Measurements from ENCODE around the gene NCAN. TPM values are rescaled to one million over a fixed set of nuclear protein-coding genes. Genes with fewer than 3 reads are reported as not detected.
"Not testable (repeated sequence)": the region's sequence is repeated elsewhere in the genome, so short reads cannot be mapped to it uniquely, and the experiment has no call there.

NCAN gene
- polyA plus RNA-seq, 1 donor: 0.39 TPM

DNA sequence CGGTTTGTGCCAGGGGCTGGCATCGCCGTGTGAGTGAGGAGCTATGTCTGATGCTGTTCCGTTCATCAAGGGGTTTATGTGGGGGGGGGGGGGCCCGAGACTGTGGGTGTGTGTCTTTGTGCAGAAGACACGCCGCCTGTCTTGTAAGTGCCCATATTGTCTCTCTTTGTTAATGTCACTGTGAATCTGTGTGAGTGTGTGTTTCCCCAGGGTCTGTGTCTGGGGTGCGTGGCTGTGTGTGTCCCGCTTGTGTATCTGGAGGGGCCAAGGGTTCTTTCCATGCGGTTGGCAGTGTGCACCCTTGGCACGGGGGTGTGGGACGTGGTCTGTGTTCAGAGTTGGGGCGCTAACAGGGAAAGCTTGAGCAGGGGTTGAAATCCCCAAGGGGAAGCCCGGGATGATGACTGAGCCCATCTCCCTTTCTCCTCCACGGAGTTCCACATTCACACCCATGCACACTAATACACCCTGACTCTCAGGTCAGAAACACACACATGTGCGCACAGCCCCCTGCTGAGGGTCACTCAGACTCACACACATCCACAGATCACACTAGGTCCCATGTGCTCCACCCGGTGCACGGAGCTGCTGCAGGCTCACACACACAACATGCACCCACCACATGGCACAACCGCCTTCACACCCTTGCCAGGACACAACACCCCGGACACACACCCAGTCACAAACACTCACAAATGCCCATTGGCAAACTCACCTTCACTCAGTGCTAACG, 1.8 kb downstream of the NCAN start:
- DNase-seq: no peak
- Histone ChIP-seq H3K4me1 (ENCODE audit: control insufficient read depth, insufficient read depth, low read length) (no peaks in the 10 kb centered on the region), H3K4me3 (ENCODE audit: low read length) (no peak overlapping the region), H3K27ac (ENCODE audit: low read length) (no peak overlapping the region), H3K27me3 (ENCODE audit: control insufficient read depth, insufficient read depth, low read length) (peaks cover 43% of the 10 kb centered on the region), H3K9me3 (ENCODE audit: control insufficient read depth, low read depth, low read length) (no peaks in the 10 kb centered on the region), H3K36me3 (ENCODE audit: control insufficient read depth, insufficient read depth, low read length) (no peaks in the 10 kb centered on the region)
- WGBS (ENCODE audit: insufficient coverage, low lambda C conversion rate): 40% methylated on average over 1 of the region's 21 CpGs

DNA sequence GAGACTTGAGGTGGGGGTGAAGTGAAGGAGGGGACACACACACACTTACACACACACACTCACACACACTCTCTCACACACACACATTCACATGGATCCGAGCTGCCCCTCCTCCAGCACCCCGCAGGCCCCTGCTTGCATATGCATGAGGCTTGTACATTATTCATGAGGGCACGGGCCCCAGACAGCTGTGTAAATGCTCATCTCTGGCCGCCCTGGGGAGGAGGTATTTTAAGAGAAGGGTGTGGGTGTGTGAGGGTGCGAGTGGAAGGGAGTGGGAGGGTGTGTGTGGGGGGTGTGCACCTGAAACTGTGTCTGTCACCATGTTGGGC, 2.4 kb downstream of the NCAN start:
- H3K4me3 ChIP-seq (ENCODE audit: low read length): no peak overlapping the region
- peaks cover 43% of the 10 kb centered on the region for H3K27me3 ChIP-seq (ENCODE audit: control insufficient read depth, insufficient read depth, low read length)
- no peaks in the 10 kb centered on the region for H3K9me3 ChIP-seq (ENCODE audit: control insufficient read depth, low read depth, low read length)
- no CpG with 5 or more reads among the region's 5 CpGs for WGBS (ENCODE audit: insufficient coverage, low lambda C conversion rate)
- no peak for DNase-seq
- no peak overlapping the region for H3K27ac ChIP-seq (ENCODE audit: low read length)
- no peaks in the 10 kb centered on the region for H3K4me1 ChIP-seq (ENCODE audit: control insufficient read depth, insufficient read depth, low read length)
- H3K36me3 ChIP-seq (ENCODE audit: control insufficient read depth, insufficient read depth, low read length): no peaks in the 10 kb centered on the region

DNA sequence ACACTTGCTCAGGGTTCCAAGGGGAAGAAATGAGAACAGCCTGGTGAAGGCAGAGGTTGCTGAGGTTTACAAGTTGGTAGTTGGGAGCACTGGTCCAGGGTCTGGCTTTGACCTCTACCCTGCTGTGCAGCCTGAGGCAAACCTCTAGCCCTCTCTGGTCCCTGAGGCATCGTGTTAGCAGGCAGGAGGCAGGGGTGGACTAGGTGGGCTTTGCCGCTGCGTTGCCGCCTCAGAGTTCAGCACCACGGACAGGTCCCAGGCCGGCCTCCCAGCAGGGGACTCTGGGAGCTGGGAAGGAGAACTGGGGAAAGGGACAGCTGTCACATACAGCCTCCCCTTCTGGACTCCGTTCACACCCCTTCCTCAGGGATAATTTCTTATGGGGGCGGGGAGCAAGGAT, 3.1 kb downstream of the NCAN start:
- WGBS (ENCODE audit: insufficient coverage, low lambda C conversion rate): no CpG with 5 or more reads among the region's 8 CpGs
- Histone ChIP-seq H3K4me1 (ENCODE audit: control insufficient read depth, insufficient read depth, low read length) (no peaks in the 10 kb centered on the region), H3K27me3 (ENCODE audit: control insufficient read depth, insufficient read depth, low read length) (peaks cover 43% of the 10 kb centered on the region), H3K4me3 (ENCODE audit: low read length) (no peak overlapping the region), H3K27ac (ENCODE audit: low read length) (no peak overlapping the region), H3K36me3 (ENCODE audit: control insufficient read depth, insufficient read depth, low read length) (no peaks in the 10 kb centered on the region), H3K9me3 (ENCODE audit: control insufficient read depth, low read depth, low read length) (no peaks in the 10 kb centered on the region)
- DNase-seq: peak; percentile 25 to 37

DNA sequence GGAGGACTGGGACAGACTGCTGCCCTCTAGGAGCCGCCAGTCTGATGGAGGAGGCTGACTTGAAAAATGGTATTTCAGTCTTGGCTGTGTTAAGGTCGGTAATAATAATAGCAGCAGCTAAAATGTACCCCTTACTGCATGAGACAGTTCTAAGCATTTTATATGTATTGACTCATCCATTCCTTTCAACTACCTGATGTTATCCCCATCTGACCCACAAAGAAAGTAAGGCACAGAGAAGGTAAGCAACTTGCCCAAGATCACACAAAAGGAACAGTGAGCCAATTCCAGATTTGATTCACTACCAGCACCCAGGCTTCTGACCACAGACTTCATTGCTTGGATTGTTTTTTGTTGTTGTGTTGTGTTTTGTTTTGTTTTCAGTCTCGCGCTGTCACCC, 4.0 kb downstream of the NCAN start:
- peaks cover 43% of the 10 kb centered on the region for H3K27me3 ChIP-seq (ENCODE audit: control insufficient read depth, insufficient read depth, low read length)
- no peaks in the 10 kb centered on the region for H3K9me3 ChIP-seq (ENCODE audit: control insufficient read depth, low read depth, low read length)
- WGBS (ENCODE audit: insufficient coverage, low lambda C conversion rate): no CpG with 5 or more reads among the region's 4 CpGs
- H3K4me1 ChIP-seq (ENCODE audit: control insufficient read depth, insufficient read depth, low read length): no peaks in the 10 kb centered on the region
- no peak overlapping the region for H3K27ac ChIP-seq (ENCODE audit: low read length)
- H3K36me3 ChIP-seq (ENCODE audit: control insufficient read depth, insufficient read depth, low read length): no peaks in the 10 kb centered on the region
- H3K4me3 ChIP-seq (ENCODE audit: low read length): no peak overlapping the region
- DNase-seq: no peak

DNA sequence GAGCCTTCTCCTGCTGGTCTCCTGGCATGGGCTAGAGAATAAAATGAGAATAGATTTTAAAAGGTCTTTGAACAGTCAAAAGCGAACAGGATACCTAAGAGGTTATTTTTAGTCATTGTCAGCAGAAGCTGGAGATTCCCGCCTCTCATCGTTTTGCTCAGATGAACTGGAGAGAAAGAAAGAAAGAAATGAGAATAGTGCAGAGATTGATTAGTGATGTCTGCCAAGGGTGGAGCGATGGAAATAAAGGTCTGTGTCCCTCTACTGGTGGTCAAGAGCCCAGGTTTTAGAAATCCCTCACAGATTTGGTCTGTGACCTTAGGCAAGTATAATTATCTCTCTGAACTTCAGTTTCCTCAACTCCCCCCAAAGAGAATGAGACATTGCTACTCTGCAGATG, 5.3 kb downstream of the NCAN start:
- no peak for DNase-seq
- peaks cover 31% of the 10 kb centered on the region for H3K27me3 ChIP-seq (ENCODE audit: control insufficient read depth, insufficient read depth, low read length)
- H3K4me1 ChIP-seq (ENCODE audit: control insufficient read depth, insufficient read depth, low read length): no peaks in the 10 kb centered on the region
- H3K9me3 ChIP-seq (ENCODE audit: control insufficient read depth, low read depth, low read length): no peaks in the 10 kb centered on the region
- no peaks in the 10 kb centered on the region for H3K36me3 ChIP-seq (ENCODE audit: control insufficient read depth, insufficient read depth, low read length)
- no peak overlapping the region for H3K27ac ChIP-seq (ENCODE audit: low read length)
- H3K4me3 ChIP-seq (ENCODE audit: low read length): no peak overlapping the region
- WGBS (ENCODE audit: insufficient coverage, low lambda C conversion rate): 73% methylated on average over 3 of the region's 4 CpGs

DNA sequence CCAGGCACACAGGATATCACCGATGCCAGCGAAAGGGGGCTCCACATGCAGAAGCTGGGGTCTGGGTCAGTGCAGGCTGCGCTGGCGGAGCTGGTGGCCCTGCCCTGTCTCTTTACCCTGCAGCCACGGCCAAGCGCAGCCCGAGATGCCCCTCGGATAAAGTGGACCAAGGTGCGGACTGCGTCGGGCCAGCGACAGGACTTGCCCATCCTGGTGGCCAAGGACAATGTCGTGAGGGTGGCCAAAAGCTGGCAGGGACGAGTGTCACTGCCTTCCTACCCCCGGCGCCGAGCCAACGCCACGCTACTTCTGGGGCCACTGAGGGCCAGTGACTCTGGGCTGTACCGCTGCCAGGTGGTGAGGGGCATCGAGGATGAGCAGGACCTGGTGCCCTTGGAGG, 7.2 kb downstream of the NCAN start:
- H3K9me3 ChIP-seq (ENCODE audit: control insufficient read depth, low read depth, low read length): no peaks in the 10 kb centered on the region
- no peaks in the 10 kb centered on the region for H3K4me1 ChIP-seq (ENCODE audit: control insufficient read depth, insufficient read depth, low read length)
- no peak overlapping the region for H3K27ac ChIP-seq (ENCODE audit: low read length)
- no peaks in the 10 kb centered on the region for H3K36me3 ChIP-seq (ENCODE audit: control insufficient read depth, insufficient read depth, low read length)
- peaks cover 17% of the 10 kb centered on the region for H3K27me3 ChIP-seq (ENCODE audit: control insufficient read depth, insufficient read depth, low read length)
- no CpG with 5 or more reads among the region's 21 CpGs for WGBS (ENCODE audit: insufficient coverage, low lambda C conversion rate)
- DNase-seq: no peak
- H3K4me3 ChIP-seq (ENCODE audit: low read length): no peak overlapping the region

DNA sequence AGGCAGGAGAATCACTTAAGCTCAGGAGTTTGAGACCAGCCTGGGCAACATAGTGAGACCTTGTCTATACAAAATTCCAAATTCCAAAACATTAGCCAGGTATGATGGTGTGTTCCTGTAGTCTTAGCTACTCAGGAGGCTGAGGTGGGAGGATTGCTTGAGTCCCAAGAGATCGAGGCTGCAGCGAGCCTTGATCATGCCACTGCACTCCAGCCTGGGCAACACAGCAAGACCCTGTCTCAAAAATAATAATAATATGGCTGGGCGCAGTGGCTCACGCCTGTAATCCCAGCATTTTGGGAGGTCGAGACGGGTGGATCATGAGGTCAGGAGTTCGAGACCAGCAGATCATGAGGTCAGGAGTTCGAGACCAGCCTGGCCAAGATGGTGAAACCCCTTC, 9.2 kb downstream of the NCAN start:
- no CpG with 5 or more reads among the region's 8 CpGs for WGBS (ENCODE audit: insufficient coverage, low lambda C conversion rate)
- DNase-seq; H3K4me3 ChIP-seq (ENCODE audit: low read length); H3K9me3 ChIP-seq (ENCODE audit: control insufficient read depth, low read depth, low read length); H3K4me1 ChIP-seq (ENCODE audit: control insufficient read depth, insufficient read depth, low read length); H3K27ac ChIP-seq (ENCODE audit: low read length); H3K36me3 ChIP-seq (ENCODE audit: control insufficient read depth, insufficient read depth, low read length): not testable (repeated sequence)
- peaks cover 20% of the 10 kb centered on the region for H3K27me3 ChIP-seq (ENCODE audit: control insufficient read depth, insufficient read depth, low read length)

DNA sequence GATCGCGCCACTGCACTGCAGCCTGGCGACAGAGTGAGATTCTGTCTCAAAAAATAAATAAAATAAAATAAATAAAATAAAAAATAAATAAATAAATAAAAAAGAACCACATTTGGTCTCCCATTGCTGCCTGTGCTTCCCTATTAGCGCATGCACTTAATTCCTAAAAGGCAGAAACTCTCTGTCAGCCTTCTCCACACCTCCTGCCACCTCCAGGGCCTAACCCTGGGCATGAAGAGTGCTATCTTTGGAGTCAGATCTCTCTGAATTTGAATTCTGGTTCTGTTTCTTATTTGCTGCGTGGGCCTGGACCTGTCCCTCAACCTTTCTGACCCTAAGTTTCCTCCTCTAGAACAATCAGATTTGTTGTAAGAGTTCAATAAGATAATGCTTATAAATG, 11.3 kb downstream of the NCAN start:
- no peak for DNase-seq
- peaks cover 33% of the 10 kb centered on the region for H3K27me3 ChIP-seq (ENCODE audit: control insufficient read depth, insufficient read depth, low read length)
- H3K36me3 ChIP-seq (ENCODE audit: control insufficient read depth, insufficient read depth, low read length): no peaks in the 10 kb centered on the region
- H3K4me1 ChIP-seq (ENCODE audit: control insufficient read depth, insufficient read depth, low read length): peaks cover 4% of the 10 kb centered on the region
- H3K9me3 ChIP-seq (ENCODE audit: control insufficient read depth, low read depth, low read length): no peaks in the 10 kb centered on the region
- no peak overlapping the region for H3K27ac ChIP-seq (ENCODE audit: low read length)
- no peak overlapping the region for H3K4me3 ChIP-seq (ENCODE audit: low read length)
- WGBS (ENCODE audit: insufficient coverage, low lambda C conversion rate): 80% methylated on average over 1 of the region's 5 CpGs

DNA sequence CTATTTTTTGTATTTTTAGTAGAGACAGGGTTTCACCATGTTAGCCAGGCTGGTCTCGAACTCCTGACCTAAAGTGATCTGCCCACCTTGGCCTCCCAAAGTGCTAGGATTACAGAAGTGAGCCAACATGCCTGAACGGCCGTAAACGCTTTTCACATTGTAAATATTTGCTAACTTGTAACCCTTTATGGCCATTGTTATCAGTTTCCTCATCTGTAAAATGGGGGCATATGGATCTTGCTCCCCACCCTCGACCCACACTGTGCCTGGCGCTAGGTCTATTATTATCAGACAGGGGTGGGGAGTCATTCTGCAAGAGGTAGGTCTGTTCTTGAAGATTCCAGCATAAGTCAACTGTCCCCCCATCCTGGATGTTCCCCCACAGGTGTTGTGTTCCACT, 11.9 kb downstream of the NCAN start:
- no peak overlapping the region for H3K4me3 ChIP-seq (ENCODE audit: low read length)
- no peaks in the 10 kb centered on the region for H3K9me3 ChIP-seq (ENCODE audit: control insufficient read depth, low read depth, low read length)
- no peak overlapping the region for H3K27ac ChIP-seq (ENCODE audit: low read length)
- WGBS (ENCODE audit: insufficient coverage, low lambda C conversion rate): no CpG with 5 or more reads among the region's 6 CpGs
- peaks cover 4% of the 10 kb centered on the region for H3K4me1 ChIP-seq (ENCODE audit: control insufficient read depth, insufficient read depth, low read length)
- peaks cover 33% of the 10 kb centered on the region for H3K27me3 ChIP-seq (ENCODE audit: control insufficient read depth, insufficient read depth, low read length)
- no peaks in the 10 kb centered on the region for H3K36me3 ChIP-seq (ENCODE audit: control insufficient read depth, insufficient read depth, low read length)
- no peak for DNase-seq

DNA sequence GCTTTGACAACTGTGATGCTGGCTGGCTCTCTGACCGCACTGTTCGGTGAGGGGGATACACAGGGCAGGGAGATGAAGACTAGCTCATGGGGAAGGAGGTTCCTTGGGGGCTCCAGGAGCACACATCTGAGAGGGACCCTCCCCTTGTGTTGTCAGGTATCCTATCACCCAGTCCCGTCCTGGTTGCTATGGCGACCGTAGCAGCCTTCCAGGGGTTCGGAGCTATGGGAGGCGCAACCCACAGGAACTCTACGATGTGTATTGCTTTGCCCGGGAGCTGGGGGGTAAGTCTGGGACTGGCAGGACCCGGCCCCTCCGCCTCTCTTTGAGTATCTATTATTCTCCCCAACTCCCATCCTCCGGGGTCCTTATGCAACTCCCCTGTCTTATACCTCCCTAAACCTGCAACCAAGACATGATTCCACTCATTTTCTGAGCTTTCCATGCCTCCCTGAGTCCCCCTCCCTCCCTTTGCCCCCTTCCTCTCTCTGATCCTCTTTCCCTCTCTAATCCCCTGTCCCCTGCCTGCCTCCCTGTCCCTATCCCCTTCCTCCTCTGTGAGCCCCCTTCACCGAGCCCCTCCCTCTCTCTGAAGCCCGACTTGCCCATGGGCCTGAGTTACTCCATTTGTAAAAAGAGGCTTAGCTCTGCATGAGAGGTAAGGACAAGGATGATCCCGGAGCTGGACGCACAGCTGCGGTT, 12.5 kb downstream of the NCAN start:
- no peak overlapping the region for H3K27ac ChIP-seq (ENCODE audit: low read length)
- peaks cover 33% of the 10 kb centered on the region for H3K27me3 ChIP-seq (ENCODE audit: control insufficient read depth, insufficient read depth, low read length)
- WGBS (ENCODE audit: insufficient coverage, low lambda C conversion rate): no CpG with 5 or more reads among the region's 17 CpGs
- no peaks in the 10 kb centered on the region for H3K9me3 ChIP-seq (ENCODE audit: control insufficient read depth, low read depth, low read length)
- H3K4me1 ChIP-seq (ENCODE audit: control insufficient read depth, insufficient read depth, low read length): peaks cover 4% of the 10 kb centered on the region
- H3K36me3 ChIP-seq (ENCODE audit: control insufficient read depth, insufficient read depth, low read length): no peaks in the 10 kb centered on the region
- no peak for DNase-seq
- H3K4me3 ChIP-seq (ENCODE audit: low read length): no peak overlapping the region
